GM18867 (cell line): ENCODE data around the gene BTBD3.

ENCODE experiments used
- ATAC-seq: cut with Tn5 transposase; IDR thresholded peaks from one replicate; pipeline ENCODE4 v1.9.1; 2021; ENCODE audit warnings: mild to moderate bottlenecking, moderate library complexity; ENCODE audit not compliant: unreplicated experiment

Gene BTBD3

DNA sequence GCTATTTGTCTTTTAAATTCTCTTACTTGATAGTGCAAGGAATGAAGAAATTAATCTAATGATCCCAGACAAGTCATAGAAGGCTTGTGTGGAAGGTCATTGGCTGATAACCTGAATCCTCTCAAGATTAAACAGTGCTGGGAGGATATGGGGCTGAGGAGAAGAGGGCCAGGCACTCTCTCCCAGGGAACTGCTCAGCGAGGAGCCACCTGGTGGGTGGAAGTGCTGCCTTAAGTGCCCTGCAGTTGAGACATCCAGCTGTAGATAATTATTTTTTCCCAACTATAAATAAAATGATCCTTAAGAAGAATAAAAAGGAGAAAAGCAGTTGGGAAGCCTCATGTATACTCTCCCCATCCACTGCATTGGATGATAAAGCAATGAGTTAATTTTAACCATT, 47.9 kb downstream of the BTBD3 start:
- no peak for ATAC-seq

DNA sequence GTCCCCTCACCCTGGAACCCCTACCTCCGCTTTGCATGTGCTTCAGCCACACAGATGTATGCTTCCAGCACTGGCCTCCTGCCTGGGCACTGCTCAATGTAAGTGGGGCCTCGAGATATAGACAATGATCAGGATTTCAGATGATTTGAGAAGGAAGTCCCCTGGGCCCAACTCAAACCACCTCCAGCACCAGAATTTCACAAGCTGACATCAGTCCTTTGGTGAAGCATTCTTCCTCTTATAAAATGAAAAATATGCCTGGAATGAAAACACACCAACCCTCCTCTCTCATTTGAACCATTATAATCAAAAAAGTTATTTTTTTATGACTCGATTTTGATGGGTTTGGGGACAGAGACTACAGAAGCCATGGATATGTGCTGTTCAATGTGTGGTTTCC, 48.5 kb downstream of the BTBD3 start:
- no peak for ATAC-seq

DNA sequence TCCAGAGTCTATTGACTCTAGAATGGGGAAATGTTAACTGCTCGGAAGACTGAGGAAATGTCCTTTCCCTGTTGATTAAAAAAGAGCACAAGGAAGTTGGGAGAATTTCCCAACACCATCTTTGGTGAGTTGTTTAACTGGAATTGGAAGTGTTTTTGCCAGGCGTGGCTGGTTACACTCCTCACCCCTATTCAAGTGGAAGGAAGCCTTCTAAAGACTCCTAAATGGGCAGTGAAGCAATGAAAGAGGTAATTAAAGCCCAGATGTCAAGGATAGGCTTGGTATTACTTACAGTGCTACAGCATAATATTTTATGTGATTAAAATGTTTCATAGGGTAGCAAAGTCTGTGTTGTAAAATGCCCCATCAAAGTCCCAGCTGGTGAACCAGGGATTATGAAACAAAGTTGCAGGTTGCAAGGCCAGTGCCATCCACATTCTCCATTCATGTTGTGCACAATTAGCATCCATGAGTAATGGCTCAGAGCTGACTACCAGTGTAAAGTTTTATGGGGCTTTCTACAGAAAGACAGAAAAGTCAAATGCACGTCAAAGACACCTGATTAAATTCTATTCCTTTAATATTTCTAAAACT, 52.6 kb downstream of the BTBD3 start:
- ATAC-seq: no peak

DNA sequence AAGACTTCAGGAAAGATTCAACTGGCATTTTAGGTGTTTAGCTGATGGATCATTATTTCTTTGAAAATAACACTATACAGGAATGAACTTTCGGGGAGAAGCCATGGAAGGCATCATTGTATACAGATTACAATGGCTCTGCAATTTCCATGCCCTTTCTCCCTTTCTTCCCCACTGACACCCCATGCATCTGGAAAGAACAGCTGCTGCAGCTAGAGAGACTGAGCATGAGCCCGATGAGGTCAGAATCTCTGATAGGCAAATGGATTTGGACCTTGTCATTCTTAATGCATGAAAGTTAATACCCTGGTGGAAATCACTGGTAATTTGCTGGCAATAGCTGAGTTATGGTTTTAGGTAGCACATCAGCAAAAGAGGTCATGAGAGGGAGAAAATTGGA, 54.8 kb downstream of the BTBD3 start:
- no peak for ATAC-seq
